MM.1S (cell line): ENCODE data around the gene SORBS2.

Source experiments
- DNase-seq: peaks from one replicate; pipeline ENCODE4 v3.0.0-alpha.2; 2015
- H2AFZ ChIP-seq: fragments of 300-600 bp; sonication (generic); 2 replicates; pipeline ENCODE4 v1.6.0; 2016; ENCODE audit warnings: antibody characterized with exemption, low read length
- H3F3A ChIP-seq: fragments of 300-600 bp; sonication (generic); 2 replicates; pipeline ENCODE4 v1.6.1; 2016; ENCODE audit warnings: mild to moderate bottlenecking, antibody characterized with exemption, low read length, moderate library complexity, mixed read lengths; ENCODE audit not compliant: insufficient read depth
- H3K27ac ChIP-seq: fragments of 300-600 bp; sonication (generic); 2 replicates; pipeline ENCODE4 v1.5.1; 2016; ENCODE audit warnings: mild to moderate bottlenecking, low read length
- H3K27me3 ChIP-seq: fragments of 300-600 bp; sonication (generic); replicated peaks from 2 replicates; pipeline ENCODE4 v1.6.0; 2016; ENCODE audit warnings: low read length; ENCODE audit not compliant: insufficient read depth
- H3K36me3 ChIP-seq: fragments of 300-600 bp; sonication (generic); replicated peaks from 2 replicates; pipeline ENCODE4 v1.6.1; 2016; ENCODE audit warnings: mild to moderate bottlenecking, low read length, mixed read lengths; ENCODE audit not compliant: insufficient read depth
- H3K4me1 ChIP-seq: fragments of 300-600 bp; sonication (generic); 2 replicates; pipeline ENCODE4 v1.6.1; 2016; ENCODE audit warnings: low read length, mixed read lengths
- H3K4me2 ChIP-seq: fragments of 300-600 bp; sonication (generic); 2 replicates; pipeline ENCODE4 v1.6.0; 2016; ENCODE audit warnings: low read depth, low read length
- H3K4me3 ChIP-seq: fragments of 300-600 bp; sonication (generic); 2 replicates; pipeline ENCODE4 v1.5.1; 2016; ENCODE audit warnings: low read length, mixed read lengths
- H3K79me2 ChIP-seq: fragments of 300-600 bp; sonication (generic); 2 replicates; pipeline ENCODE4 v1.6.1; 2016; ENCODE audit warnings: mixed run types, low read length, mixed read lengths
- H3K9ac ChIP-seq: fragments of 300-600 bp; sonication (generic); 2 replicates; pipeline ENCODE4 v1.6.1; 2016; ENCODE audit warnings: low read length, mixed read lengths
- H3K9me2 ChIP-seq: fragments of 300-600 bp; sonication (generic); replicated peaks from 2 replicates; pipeline ENCODE4 v1.6.1; 2016; ENCODE audit warnings: mild to moderate bottlenecking, low read length, mixed read lengths; ENCODE audit not compliant: insufficient read depth
- H3K9me3 ChIP-seq: fragments of 300-600 bp; sonication (generic); replicated peaks from 2 replicates; pipeline ENCODE4 v1.6.1; 2016; ENCODE audit warnings: mild to moderate bottlenecking, low read length, mixed read lengths; ENCODE audit not compliant: insufficient read depth
- H4K20me1 ChIP-seq: fragments of 300-600 bp; sonication (generic); 2 replicates; pipeline ENCODE4 v1.6.1; 2016; ENCODE audit warnings: mild to moderate bottlenecking, low read length, moderate library complexity, mixed read lengths; ENCODE audit not compliant: insufficient read depth
- CTCF ChIP-seq: fragments of 300-600 bp; sonication (generic); IDR thresholded peaks from 2 replicates; pipeline ENCODE4 v1.5.1; 2016; ENCODE audit warnings: antibody characterized with exemption, low read length, mixed read lengths
- EZH2 ChIP-seq: fragments of 300-600 bp; sonication (generic); optimal IDR thresholded peaks from 2 replicates; pipeline ENCODE3; 2017; ENCODE audit warnings: low read depth, mild to moderate bottlenecking, antibody characterized with exemption, low read length, mixed read lengths
- EZH2phosphoT487 ChIP-seq: fragments of 300-600 bp; sonication (generic); IDR thresholded peaks from 2 replicates; pipeline ENCODE4 v1.6.1; 2018; ENCODE audit warnings: antibody characterized with exemption, low read length

The SORBS2 gene

GRCh38 chr4:185693548-185694215 is 118.3 kb downstream of the SORBS2 start:
- H3K4me1 ChIP-seq, result no peaks in the 10 kb centered on the region

GRCh38 chr4:185689407-185689806 is 122.6 kb downstream of the SORBS2 start:
- no peak for DNase-seq
- Histone ChIP-seq H2AFZ (no peak overlapping the region), H3K27ac (no peak overlapping the region), H3K9me3 (no peaks in the 10 kb centered on the region), H3K4me2 (no peak overlapping the region), H3K4me3 (no peak overlapping the region), H3K9me2 (no peaks in the 10 kb centered on the region), H3K79me2 (no peaks in the 10 kb centered on the region), H3K4me1 (no peaks in the 10 kb centered on the region), H3K9ac (no peak overlapping the region), H3K27me3 (no peaks in the 10 kb centered on the region), H4K20me1 (no peaks in the 10 kb centered on the region), H3K36me3 (no peaks in the 10 kb centered on the region), H3F3A (no peaks in the 10 kb centered on the region)
- TF ChIP-seq EZH2phosphoT487, result no peak
- TF ChIP-seq CTCF, result no peak
- no peak for TF ChIP-seq EZH2

More at GRCh38 chr4:185693548-185694215, 118.3 kb downstream of the SORBS2 start:
- Histone ChIP-seq H3K9me2 (no peaks in the 10 kb centered on the region), H3F3A (no peaks in the 10 kb centered on the region), H3K36me3 (no peaks in the 10 kb centered on the region), H3K79me2 (no peaks in the 10 kb centered on the region), H2AFZ (no peak overlapping the region), H3K9me3 (no peaks in the 10 kb centered on the region), H4K20me1 (no peaks in the 10 kb centered on the region), H3K9ac (no peak overlapping the region), H3K27me3 (no peaks in the 10 kb centered on the region), H3K4me3 (no peak overlapping the region), H3K27ac (no peak overlapping the region), H3K4me2 (no peak overlapping the region)
- DNase-seq, result no peak
- no peak for TF ChIP-seq CTCF
- no peak for TF ChIP-seq EZH2
- no peak for TF ChIP-seq EZH2phosphoT487

- Histone ChIP-seq H3K27me3 (no peaks in the 10 kb centered on the region), H3K4me3 (no peak overlapping the region), H3K4me2 (no peak overlapping the region), H3F3A (no peaks in the 10 kb centered on the region), H3K36me3 (no peaks in the 10 kb centered on the region), H3K9ac (no peak overlapping the region), H3K79me2 (no peaks in the 10 kb centered on the region), H4K20me1 (no peaks in the 10 kb centered on the region), H3K27ac (no peak overlapping the region), H3K4me1 (no peaks in the 10 kb centered on the region), H2AFZ (no peak overlapping the region), H3K9me3 (no peaks in the 10 kb centered on the region), H3K9me2 (no peaks in the 10 kb centered on the region)
- TF ChIP-seq CTCF (no peak), EZH2phosphoT487 (no peak), EZH2 (no peak)
- DNase-seq, result no peak
Observed at GRCh38 chr4:185685804-185686203, 126.2 kb downstream of the SORBS2 start.
